ENCODE data around the gene RALGDS.
"Not testable (repeated sequence)": the region's sequence is repeated elsewhere in the genome, so short reads cannot be mapped to it uniquely, and the experiment has no call there.

RALGDS gene

DNA sequence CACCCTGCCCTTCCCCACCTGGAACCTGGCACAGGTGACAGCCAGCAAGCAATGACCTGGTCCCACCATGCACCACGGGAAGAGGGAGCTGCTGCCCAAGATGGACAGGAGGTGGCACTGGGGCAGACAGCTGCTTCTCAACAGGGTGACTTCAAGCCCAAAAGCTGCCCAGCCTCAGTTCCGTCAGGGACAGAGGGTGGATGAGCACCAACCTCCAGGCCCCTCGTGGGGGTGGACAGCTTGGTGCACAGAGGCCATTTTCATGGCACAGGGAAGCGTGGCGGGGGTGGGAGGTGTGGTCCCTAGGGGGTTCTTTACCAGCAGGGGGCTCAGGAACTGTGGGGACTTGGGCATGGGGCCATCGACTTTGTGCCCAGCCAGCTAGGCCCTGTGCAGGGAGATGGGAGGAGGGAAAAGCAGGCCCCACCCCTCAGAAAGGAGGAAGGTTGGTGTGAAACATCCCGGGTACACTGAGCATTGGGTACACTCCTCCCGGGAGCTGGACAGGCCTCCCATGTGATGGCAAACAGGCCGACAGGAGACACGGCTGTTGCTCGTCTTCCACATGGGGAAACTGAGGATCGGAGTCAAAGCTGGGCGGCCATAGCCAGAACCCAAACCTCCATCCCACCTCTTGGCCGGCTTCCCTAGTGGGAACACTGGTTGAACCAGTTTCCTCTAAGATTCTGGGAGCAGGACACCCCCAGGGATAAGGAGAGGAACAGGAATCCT, 57.4 kb downstream of the RALGDS start:
- DNase-seq, result no peak

DNA sequence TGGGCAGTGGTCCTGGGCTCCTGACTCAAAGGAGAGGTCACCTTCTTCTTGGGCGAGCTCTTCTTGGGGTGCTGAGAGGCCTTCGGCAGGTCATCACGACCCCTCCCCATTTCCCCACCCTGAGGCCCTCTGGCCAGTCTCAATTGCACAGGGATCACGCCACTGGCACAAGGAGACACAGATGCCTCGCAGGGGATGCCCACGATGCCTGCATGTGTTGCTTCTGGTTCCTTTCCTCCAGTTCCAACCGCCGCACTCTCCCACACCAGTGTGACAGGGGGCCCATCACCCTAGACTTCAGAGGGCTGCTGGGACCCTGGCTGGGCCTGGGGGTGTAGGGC, 57.9 kb downstream of the RALGDS start:
- no peak for DNase-seq

DNA sequence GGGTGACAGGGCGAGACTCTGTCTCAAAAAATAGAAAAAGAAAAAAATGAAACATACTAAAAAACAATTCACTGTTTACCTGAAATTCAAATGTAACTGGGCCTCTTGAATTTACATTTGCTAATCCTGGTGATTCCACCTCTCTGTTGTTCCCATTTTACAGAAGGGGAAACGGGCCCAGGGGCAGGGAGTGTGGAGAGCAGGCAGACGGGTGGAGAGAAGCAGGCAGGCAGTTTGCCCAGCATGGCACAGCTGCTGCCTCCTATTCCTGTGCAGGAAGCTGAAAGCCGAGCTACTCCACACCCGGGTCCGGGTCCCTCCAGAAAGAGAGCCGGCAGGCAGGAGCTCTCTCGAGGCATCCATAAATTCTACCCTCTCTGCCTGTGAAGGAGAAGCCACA, 58.5 kb downstream of the RALGDS start:
- DNase-seq, result not testable (repeated sequence)

DNA sequence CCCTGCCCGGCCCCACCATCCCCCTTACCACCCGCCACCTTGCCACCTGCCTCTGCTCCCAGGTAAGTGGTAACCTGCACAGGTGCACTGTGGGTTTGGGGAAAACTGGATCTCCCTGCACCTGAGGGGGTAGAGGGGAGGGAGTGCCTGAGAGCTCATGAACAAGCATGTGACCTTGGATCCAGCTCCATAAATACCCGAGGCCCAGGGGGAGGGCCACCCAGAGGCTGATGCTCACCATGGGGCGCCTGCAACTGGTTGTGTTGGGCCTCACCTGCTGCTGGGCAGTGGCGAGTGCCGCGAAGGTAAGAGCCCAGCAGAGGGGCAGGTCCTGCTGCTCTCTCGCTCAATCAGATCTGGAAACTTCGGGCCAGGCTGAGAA, 59.3 kb downstream of the RALGDS start, which contains the start of gene CEL:
CEL (plus strand) TSS at position 218 of the 382 bp plus-strand sequence; CDS start at position 240, 22 bp downstream.
- DNase-seq, result not testable (repeated sequence)

DNA sequence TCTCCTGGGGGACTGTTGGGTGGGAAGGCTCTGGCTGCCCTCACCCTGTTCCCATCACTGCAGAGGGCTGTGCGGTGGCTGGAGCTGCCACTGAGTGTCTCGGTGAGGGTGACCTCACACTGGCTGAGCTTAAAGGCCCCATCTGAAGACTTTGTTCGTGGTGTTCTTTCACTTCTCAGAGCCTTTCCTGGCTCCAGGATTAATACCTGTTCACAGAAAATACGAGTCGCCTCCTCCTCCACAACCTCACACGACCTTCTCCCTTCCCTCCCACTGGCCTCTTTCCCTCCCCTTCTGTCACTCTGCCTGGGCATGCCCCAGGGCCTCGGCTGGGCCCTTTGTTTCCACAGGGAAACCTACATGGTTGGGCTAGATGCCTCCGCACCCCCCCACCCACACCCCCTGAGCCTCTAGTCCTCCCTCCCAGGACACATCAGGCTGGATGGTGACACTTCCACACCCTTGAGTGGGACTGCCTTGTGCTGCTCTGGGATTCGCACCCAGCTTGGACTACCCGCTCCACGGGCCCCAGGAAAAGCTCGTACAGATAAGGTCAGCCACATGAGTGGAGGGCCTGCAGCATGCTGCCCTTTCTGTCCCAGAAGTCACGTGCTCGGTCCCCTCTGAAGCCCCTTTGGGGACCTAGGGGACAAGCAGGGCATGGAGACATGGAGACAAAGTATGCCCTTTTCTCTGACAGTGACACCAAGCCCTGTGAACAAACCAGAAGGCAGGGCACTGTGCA, 59.8 kb downstream of the RALGDS start:
- DNase-seq, result peak; percentile 25

DNA sequence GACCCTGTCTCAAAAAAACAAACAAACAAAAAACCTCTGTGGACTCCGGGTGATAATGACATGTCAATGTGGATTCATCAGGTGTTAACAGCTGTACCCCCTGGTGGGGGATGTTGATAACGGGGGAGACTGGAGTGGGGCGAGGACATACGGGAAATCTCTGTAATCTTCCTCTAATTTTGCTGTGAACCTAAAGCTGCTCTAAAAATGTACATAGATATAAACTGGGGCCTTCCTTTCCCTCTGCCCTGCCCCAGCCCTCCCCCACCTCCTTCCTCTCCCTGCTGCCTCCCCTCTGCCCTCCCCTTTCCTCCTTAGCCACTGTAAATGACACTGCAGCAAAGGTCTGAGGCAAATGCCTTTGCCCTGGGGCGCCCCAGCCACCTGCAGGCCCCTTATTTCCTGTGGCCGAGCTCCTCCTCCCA, 60.6 kb downstream of the RALGDS start:
- DNase-seq, result peak; percentile 65

DNA sequence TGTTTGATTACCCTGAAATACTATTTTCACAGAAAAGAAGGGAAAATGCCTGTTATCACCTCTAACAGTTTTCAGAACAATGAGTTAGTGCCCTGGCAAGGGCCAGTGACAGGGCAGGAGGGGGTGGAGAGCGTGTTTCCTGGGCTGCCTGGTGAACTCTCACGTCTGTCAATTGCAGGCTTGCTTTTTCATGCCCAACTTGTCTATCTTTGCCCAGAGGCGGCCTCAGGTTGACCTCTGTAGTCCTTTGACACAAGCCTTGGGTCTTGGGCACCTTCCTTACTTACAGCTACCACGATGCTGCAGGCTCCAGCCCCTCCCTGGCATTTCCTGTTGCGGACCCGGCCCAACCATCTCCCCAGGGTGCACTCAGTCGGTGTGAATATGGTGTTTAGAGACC, 61.4 kb downstream of the RALGDS start:
- peak; percentile 44 for DNase-seq

DNA sequence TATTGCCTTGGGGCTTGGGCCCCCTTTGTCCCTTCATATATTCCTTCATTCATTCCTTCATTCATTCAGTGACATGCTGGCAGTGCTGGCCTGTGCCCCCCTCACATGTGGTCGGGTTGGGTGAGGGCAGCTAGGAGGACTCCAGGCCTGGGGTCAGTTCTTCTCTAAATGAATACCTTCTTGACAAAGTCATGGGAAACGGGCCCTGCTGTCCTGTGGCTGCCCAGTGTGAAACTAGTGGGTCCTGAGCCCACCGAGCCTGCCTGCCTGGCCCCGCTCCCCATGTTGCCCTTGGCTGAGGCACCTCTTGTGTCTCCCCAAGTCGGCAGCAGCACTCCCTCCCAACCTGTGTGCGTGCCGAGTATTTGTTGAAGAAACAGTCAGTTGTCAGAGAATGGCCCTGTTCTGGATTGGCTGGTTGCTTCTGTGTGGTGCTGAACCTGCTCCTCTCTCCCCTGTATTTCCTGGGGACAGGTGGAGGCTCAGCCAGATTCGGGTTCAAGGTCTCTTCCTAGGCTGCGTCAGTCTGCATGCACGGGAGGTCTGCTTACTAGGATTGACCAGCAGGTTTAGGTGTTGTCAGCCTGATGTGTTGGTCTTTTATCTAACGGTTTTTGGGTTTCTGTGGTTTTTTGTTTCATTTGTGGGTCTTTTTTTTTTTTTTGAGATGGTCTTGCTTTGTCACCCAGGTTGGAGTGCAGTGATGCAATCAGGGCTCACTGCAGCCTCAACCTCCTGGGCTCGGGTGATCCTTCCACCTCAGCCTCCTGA, 62.3 kb downstream of the RALGDS start:
- DNase-seq, result peak; percentile 63

DNA sequence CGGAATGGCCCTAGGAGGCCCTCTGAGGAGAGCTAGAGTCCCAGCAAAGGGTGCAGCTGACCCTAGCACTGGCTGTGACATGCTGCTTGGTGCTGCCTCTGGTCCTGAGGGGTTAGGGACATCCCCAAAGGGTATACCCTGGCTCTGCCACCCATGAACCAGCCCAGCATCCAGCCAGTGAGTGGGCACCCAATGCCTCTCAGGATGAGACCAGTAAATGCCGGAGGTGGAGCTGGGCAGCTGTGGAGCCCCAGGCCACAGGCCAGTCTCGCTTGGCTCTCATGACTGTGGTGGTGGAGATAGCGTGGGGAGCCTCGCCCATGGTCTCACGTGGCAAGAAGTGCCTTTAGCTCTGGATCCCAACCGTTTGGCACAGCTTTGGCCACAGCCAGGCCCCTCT, 63.0 kb downstream of the RALGDS start:
- peak; percentile 42 for DNase-seq

DNA sequence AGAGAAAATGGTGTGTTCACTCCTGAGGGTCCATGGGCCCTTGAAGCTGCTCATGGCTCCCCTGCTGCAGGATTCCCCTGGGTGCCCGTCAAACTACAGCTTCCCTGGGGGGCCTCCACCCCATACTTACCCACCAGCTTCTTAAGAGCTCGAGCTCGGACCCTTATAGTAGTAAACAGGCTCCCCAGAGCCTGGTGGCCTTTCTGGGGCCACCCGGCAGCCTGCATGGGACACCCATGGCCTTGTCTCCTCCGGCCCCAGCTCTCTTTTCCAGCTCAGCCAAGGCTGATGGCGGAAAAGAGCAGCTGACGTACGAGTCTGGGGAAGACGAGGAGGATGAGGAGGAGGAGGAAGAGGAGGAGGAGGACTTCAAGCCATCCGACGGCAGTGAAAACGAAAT, 63.5 kb downstream of the RALGDS start:
- DNase-seq, result no peak

DNA sequence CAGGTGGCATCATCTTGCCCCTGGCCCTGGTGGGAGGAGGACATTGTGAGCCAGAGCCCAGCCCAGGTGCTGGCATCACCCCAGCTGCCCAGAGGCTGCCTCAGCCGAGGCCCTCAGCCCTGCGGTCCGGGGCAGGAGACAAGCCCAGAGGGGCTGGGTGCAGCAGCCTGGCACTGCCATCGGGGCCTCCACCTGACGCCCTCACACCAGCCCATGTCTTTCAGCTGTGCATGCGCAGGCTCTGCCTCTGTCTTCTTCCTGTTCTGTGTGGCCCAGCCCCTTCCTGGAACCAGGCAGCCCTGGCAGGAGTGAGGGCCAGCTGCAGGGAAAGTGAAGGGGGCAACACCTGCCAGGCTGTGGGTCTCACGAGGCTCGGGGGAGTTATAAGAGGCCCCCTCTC, 64.0 kb downstream of the RALGDS start:
- peak; percentile 12 for DNase-seq

DNA sequence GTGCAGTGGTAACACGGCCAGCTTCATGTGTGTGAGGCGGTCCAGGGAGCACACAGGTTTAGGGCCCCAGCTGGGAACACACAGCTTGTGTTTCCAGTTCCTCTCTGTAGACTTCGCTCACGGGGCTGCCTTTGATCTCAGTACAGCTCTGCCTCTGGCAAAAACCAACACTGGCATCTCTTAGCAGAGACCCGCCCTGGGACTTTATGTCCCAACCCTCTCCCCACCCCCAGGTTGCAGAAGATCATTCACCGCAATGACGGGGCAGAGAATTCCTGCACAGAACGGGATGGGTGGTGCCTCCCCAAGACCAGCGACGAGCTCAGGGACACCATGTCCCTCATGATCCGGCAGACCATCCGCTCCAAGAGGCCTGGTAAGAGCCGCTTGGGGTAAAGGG, 64.5 kb downstream of the RALGDS start:
- DNase-seq, result no peak

DNA sequence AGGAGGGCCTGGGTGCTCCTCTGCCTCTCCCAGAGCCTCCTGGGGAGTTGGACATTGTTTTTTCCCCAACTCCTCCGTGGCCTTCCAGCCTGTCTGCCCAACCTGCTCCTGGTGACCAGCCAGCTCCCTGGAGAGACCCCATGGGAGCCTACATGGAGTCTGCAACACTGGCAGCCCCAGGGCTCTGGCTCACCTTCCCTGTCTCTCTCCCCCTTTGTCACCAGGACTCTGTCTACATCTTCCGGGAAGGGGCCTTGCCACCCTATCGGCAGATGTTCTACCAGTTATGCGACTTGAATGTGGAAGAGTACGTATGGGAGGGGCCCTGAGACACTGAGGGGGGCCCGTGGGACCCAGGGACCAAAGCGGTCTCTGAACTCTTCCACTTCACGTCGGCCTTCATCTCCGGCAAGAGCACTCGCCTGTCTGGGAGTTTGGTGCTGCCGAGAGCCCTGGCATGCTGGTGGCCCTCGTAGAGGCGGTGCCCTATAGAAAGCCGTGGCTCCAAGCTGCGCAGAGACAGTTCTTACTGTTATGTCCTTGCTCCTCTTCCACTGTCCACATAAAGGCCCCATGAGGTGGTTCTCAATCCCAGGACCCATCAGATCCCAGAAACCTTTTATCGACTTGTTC, 65.1 kb downstream of the RALGDS start:
- DNase-seq, result no peak

DNA sequence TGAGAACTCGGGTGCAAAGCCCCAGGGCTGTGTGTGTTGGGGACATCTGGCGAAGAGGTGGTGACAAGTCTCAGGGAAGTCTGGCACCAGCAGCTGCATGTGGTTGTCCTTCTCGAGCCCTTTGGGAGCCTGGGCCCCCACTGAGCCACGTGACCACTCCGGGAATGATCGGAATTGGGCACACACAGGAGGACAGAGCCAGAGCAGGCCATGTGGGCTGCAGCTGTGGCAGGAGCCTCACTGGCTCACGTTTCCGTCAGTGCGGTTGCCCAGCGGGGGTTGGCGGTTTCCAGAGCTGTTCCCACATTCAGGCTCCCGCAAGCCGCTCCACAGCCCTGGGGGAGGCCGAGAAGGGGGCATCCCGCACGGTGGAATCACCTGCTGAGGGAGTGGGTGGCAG, 66.1 kb downstream of the RALGDS start:
- no peak for DNase-seq

DNA sequence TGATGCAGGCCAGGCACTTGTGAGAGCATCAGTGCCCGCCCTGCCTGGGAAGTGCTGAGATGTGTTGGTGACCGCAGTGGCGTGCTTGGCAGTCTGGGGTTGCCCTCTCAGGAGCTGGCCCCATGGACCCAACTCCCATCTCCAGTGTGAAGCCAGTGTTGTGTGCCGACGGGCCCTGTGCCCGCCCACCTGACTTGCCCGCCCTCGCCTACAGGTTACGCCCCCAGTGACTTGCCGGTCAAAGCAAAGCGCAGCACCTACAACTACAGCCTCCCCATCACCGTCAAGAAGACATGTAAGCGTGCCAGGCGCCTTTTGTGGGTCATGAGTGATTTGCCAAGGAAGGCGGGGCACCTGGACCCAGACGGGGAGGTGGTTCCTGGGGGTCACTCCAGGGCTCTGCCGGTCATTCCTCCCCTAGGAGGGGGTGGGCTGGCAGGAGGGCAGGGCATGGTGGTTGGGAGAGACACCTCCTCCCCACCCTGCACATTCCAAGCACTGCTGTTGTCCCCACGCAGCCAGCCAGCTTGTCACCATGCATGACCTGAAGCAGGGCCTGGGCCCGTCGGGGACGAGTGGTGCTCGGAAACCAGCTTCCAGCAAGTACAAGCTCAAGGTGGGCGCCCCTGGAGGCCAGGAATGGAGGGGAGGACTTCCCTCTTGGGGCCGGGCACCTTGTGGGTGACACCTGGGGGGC, 66.7 kb downstream of the RALGDS start:
- DNase-seq, result no peak

DNA sequence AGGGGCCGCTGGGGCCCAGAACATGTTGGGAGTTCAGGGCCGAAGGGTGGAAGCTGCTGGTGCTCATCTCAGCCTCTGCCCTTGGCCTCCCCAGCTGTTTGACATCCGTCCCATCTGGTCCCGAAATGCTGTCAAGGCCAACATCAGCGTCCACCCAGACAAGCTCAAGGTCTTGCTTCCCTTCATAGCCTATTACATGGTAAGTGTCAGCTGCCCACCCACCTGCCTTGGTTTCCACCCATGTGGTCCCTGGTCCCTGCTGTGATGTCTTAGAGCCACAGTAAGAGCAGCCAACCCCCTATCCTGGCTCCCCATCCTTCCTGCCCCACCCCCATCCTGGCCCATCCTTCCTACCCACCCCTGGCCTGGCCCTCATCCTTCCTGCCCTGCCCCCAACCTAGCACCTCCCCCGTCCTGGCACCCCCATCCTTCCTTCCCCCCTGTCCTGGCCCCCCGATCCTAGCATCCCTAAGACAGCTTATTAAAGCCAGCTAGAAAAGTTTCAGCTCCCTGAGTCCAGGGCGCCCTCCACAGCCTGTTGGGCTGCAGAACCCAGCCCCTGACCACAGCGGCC, 69.0 kb downstream of the RALGDS start:
- DNase-seq, result no peak

DNA sequence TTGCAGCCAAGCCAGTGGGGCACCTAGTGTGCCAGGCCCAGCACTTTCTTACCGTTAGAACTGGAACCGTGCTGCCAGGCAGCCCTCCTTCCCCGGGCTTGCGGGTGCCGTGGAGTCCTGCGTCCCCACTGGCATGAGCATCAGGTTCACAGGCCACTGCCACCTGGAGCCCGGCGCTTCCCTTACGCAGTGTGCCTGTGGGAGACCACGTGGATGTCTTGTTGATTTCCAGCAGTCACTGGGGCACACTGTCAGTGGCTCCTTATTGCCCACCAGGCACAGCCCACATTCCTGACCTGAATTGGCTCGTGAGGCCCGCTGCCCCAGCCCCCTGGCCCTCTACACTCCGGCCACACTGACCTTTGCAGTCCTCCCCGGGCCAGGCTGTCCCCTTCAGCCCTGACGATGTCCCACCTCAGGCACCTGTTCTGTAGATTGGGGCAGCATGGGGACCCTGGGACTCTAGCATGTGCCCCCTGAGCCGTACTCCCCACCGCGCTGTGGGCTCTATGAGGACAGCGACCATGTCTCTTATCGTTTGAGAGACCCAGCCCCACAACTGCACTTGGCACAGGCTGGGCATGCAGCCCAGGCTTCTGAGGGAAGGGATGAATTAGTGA, 69.6 kb downstream of the RALGDS start:
- no peak for DNase-seq

DNA sequence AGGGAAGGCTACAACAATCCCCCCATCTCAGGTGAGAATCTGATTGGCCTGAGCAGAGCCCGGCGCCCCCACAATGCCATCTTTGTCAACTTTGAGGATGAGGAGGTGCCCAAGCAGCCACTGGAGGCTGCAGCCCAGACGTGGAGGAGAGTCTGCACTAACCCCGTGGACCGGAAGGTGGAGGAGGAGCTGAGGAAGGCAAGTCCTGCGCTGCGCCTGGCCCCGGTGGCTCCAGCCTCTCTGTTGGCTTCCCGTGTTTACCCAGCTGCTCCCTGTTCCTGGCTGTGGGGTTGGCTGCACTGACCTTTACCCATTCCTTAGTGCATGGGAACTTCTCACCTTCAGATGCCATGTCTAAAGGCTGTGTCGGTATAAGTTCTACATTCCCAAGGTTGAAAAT, 70.3 kb downstream of the RALGDS start:
- no peak for DNase-seq

DNA sequence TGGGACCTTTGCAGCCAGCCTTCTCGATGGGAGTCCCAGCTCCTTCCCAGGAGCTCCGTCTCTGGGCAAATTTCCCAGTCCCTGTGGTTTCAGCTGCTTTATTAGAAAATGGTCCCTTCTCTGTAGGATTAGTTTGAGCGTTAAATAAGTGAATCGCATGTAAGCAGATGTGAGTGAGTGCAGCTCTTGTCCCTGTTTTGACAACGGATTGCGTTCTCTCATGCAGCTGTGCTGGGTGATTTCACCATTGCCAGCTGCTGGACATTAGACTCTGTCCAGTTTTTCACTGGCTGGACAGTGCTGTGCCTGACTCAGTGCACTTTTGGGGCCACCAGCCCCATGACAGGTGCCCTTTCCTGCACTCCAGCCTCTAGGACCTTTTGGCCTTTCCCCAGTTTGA, 70.9 kb downstream of the RALGDS start:
- no peak for DNase-seq

DNA sequence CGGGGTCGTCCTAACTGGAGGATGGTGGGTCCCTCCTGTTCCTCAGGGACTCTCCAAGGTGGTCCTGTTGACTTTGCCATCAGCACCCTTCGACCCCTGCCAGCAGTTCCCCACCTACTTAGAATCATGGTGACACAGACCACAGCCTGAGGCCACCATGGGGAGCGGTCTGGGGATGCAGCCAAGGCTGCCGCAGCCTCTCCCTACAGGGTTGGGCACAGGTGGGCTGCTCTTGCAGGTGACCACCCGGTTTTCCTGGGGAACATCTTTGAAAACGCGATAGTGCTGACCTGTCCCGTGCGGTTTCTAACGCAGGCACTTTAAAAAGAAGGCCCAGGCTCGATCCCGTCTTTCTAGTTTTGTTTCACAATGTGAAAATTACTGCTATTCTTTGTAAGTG, 72.0 kb downstream of the RALGDS start:
- no peak for DNase-seq

DNA sequence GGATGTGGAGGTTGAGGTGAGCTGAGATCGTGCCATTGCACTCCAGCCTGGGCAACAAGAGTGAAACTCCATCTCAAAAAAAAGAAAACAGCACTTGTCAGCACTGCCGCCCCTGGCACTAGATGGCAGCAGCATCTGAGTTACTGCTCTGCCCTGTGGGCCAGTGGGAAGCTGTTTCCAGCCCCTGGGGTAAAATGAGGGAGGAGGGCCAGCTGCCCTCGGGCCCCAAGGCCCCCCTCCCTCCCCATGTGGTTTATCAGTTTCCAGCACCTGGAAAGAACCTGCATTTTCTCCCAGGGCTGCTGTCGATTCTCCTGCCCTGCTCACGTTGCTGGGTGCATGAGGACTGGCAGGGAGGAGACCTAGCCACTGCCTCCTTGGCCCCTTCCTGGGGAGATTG, 72.4 kb downstream of the RALGDS start:
- peak; percentile 73 for DNase-seq

Measured in hematopoietic multipotent progenitor cell treated with erythropoietin and hydrocortisone succinate and interleukin-3 and kit ligand, for 8 days (in vitro differentiated cells).